NCI-H526 treated with DMSO at 0.1 percent for 48 hours (cell line): ENCODE measurements around the gene KPTN.

Experiments
- DNase-seq: peaks from one replicate; lab custom pipeline; 2025; lab: John Stamatoyannopoulos, UW

Gene KPTN

DNA sequence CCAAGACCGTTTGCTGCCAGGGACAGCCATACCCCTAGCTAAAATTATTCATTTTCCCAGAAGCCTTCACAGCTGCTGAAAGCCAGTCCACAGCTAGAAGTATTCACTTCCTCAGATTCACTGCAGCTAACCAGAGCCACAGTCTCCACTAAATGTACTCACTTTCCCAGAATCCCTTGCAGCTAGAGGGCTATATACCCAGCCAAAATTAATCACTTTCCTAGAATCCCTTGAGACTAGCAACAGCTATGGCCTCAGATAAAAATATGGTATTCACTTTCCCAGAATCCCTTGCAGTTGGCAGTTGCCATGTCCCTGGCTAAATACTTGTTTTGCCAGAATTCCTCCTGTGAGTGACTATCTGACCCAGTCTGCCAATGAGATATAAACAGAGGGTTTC is 50.9 kb downstream of the KPTN start:
- DNase-seq, result no peak

DNA sequence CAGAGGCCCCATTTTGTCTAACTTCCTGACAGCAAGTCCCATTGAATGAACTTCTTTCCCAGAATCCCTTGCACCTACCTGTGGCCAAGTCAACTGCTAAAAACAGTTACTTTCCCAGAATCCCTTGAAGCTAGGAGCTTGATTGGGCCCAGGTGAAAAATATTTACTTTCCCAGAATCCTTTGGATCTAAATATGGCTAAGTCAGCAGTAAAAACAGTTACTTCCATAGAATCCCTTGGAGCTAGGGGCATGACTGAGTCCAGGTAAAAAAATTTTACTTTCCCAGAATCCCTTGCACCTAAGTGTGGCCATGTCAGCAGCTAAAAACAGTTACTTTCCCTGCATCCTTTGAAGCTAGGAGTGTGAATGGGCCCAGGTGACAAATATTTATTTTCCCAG is 51.5 kb downstream of the KPTN start:
- no peak for DNase-seq

DNA sequence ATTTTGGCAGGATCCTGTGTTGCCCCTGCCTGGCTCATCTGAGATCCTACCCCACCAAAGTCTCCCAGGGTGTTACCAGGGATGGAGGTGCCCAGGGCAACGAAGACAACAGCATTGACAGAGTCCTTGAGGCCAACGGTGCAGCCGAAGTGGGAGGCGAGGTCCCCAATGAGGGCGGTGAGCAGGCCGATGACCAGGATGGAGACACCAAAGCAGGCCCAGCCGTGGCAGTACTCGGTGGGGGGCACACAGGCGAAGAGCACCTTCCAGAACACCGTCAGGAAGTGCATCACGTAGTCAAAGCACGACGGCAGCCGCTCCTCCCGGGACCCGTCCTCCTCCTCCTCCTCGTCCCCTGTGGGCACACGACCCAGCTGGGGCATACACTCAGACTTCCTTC is 51.9 kb downstream of the KPTN start:
- no peak for DNase-seq

DNA sequence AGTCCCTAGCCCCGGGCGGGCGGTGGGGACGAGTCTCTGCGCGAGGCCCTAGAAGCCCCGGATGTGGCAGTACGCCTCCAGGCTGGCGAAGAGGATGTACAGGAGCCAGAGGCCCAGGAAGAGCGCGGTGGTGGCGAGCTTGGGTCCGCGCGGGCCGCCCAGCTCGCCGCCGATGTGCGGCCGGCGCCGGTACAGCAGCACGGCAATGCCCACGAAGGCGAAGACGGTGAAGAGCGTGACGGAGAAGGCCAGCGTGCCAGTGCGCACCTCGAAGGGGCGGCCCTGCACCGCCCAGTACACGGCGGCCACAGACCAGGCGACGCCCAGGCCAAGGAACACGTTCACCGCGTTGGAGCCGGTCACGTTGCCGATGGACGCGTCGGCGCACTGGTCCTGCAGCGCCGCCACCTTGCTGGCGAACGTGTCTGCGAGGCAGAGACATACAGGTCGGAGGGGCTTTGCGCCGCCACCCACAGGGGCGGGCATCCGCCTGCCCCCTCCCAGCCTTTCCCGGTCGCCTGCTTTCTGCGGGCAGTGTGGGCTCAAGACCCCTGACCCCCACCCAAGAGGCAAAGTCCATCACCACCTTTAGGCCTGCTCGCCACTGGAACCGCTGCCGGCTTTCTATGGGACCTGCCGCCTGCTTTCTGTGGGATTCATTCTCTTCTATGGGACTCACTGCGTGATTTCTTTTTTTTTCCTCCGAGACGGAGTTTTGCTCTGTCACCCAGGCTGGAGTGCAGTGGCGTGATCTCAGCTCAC is 53.8 kb downstream of the KPTN start:
- DNase-seq, result no peak

DNA sequence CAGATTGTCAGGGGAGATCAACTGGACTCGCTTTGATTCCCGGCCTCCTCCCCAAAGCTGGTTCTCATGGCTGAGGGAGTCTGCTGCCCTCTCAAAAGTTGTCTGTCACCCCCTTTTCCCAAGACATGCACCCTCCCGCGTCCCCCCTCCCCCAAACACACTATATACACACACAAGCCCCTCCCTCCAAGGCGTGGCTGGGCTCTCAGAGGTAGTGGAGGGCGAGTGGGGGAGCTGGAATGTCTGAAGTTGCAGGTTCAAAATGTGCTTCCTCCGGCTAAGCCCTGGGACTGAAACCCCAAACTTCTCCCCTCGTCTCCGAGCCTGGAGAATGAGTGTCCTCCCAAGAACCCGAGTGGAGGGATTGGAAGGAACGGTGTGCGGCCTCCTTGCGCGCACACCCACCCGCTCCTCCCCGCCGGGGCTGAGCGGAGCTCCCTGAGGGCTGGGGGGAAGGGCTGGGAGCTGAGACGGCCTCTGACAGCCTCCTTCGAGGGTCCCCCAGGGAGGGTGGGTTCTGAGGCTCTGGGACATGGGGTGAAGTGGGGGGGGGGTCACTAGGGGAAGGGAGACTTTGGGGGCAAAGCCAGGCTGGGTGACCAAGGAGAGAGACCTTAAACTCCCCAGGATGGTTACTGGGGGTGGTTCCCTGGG is 54.8 kb downstream of the KPTN start:
- DNase-seq, result no peak

DNA sequence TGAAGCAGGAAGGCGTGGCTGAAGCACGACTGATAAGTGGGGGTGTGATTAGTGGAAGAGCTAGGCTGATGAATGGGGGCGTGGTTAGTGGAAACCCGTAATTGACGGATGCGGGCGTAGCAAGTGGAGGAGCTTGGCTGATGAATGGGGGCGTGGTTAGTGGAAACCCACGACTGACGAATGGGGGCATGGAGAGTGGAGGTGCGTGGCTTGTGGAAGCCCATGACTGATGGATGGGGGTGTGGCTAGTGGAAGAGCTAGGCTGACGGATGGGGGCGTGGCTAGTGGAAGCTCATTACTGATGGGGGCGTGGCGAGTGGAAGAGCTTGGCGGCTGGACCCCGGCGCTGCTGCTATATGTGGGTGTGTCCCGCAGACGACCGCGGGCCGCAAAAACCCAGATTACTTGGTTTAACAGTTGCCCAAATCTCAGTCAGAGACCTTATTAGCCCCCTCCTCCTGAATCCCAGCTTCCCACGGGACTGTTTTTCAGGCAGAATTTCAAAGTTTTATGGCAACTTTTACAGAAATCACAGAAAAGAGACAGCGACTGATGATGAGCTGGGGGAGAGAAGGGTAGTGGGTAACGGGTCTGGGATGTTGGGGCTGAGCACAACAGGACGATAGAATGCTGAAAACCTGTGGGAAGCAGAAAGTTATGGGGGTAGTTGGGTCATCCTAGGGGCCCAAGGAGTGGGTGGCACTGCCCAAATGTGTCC is 55.7 kb downstream of the KPTN start:
- peak; percentile 98 for DNase-seq

DNA sequence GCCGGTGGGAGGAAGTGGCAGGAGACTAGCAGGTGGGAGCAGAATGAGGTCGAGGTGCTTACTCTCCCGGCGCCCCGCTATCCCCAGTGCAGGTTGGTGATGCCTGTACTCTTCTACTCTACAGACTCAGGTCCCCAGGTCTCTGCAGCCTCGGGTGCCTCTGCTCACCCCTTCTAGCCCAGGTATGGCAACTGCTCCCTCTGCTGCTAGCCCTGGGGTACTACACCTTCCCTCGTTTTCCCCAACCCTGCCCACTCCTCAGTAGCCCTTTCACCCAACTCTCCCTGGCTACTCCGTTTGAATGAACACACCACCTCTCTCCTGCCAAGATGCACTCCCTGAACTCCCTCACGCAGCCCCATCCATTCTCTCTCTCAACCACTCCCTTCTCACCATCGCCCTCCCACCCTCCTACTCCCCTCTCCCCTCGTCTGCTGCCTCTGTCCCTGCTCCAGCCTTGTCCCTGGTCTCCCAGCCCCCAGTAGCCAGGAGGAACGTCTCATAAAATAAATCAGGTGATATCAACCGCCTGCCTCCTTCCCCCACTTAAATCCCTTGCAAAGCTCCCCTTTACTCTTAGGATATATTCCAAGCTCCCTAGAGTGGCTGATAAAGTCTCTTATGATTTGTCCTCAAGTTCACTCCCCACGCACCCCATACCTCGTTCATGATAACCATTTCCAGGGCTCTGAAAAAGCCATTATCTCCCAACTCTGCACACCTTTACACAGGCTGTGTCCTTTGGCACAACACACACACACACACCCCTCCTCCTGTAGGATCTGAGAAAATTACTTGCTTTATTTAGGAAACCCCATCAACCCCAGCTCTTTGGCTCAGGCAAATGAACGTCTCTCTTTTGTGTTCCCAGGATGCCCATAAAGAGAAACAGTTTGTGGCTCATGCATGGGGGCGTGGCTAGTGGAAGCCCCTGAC is 56.5 kb downstream of the KPTN start:
- DNase-seq, result peak; percentile 68
